K562 (cell line): ENCODE results near the gene PRKAR1B. TPM values are rescaled to one million over a fixed set of nuclear protein-coding genes. Genes with fewer than 3 reads are reported as not detected.

Source experiments
- ATAC-seq: fragments of 200-7000 bp; cut with Tn5 transposase; 3 replicates; pipeline ENCODE4 v1.9.1; 2020; ENCODE audit warnings: moderate library complexity
- BruUV-seq: library from RNA; stranded (reverse); fragments of 400-500 nt; replicated peaks from 2 replicates; lab custom pipeline; 2021; lab: Mats Ljungman, UMichigan
- CTCF ChIA-PET: fragments of 300-600 bp; formaldehyde crosslinking; extraction: SDS; loops from one replicate; lab custom pipeline; 2021; ENCODE audit warnings: low intra/inter-chr PET ratio; lab: Yijun Ruan, JAX
- POLR2A ChIA-PET: fragments of 300-600, 350-650 bp; sonication (Branson Sonifier 250); formaldehyde crosslinking; extraction: SDS; loops from one replicate; lab custom pipeline; 2021; ENCODE audit warnings: antibody characterized with exemption, inconsistent platforms; lab: Yijun Ruan, JAX
- DNase-seq, 4 experiments: peaks; one replicate each; pipeline versions ENCODE4 v3.0.0 to v3.0.0-alpha.2; 2011 to 2018; ENCODE audit warnings: low spot score in 3 of 4, mixed read lengths in 3 of 4; ENCODE audit errors: extremely low read depth in 1 of 4
- FAIRE-seq: peaks from 2 replicates; lab custom pipeline; 2011; peaks lifted over from hg19 to GRCh38; lab: Jason Lieb, UNC
- H2AFZ ChIP-seq: 2 replicates; pipeline ENCODE4 v1.6.0; 2011; ENCODE audit warnings: low read depth, low read length, control low read depth, inconsistent platforms
- H3K27ac ChIP-seq: fragments of 200-600 bp; 3 replicates; pipeline ENCODE4 v1.8.0; 2011; ENCODE audit warnings: low read depth, mild to moderate bottlenecking, control low read depth, inconsistent platforms, low read length, moderate library complexity, mixed read lengths; ENCODE audit errors: extremely low read depth
- H3K27me3 ChIP-seq, 2 experiments: fragments of 300-600 bp in 1 of 2; 2 replicates in 1 of 2; 3 replicates in 1 of 2; pipeline versions ENCODE4 v1.6.0 to v1.8.0; 2011; ENCODE audit warnings: inconsistent platforms in 2 of 2, low read length in 2 of 2, mild to moderate bottlenecking in 1 of 2, mixed read lengths in 1 of 2, moderate library complexity in 1 of 2; ENCODE audit not compliant: control insufficient read depth in 2 of 2, insufficient read depth in 2 of 2
- H3K36me3 ChIP-seq: fragments of 300-600 bp; 3 replicates; pipeline ENCODE4 v1.8.0; 2011; ENCODE audit warnings: mild to moderate bottlenecking, low read length, inconsistent platforms; ENCODE audit not compliant: control insufficient read depth, insufficient read depth
- H3K4me1 ChIP-seq, 2 experiments: fragments of 200-600 bp in 1 of 2; replicated peaks in 1 of 2; 2 replicates in 1 of 2; 3 replicates in 1 of 2; pipeline versions ENCODE4 v1.5.1 to v1.8.0; 2011; ENCODE audit warnings: inconsistent platforms in 2 of 2, low read length in 2 of 2, mild to moderate bottlenecking in 1 of 2, mixed read lengths in 1 of 2, moderate library complexity in 1 of 2; ENCODE audit not compliant: control insufficient read depth in 2 of 2, insufficient read depth in 2 of 2
- H3K4me2 ChIP-seq: 2 replicates; pipeline ENCODE4 v1.6.1; 2011; ENCODE audit warnings: low read length, control low read depth, inconsistent platforms, mixed read lengths; ENCODE audit not compliant: insufficient read depth
- H3K4me3 ChIP-seq: fragments of 200-600 bp; sonication (generic), shearing (Covaris generic); 2 replicates; pipeline ENCODE4 v1.5.1; 2016; ENCODE audit warnings: control low read depth, inconsistent platforms
- H3K79me2 ChIP-seq: fragments of 200-600 bp; 3 replicates; pipeline ENCODE4 v1.8.0; 2011; ENCODE audit warnings: low read length, inconsistent platforms; ENCODE audit not compliant: control insufficient read depth, insufficient read depth
- H3K9ac ChIP-seq, 2 experiments: 2 replicates each; pipeline versions ENCODE4 v1.6.0 to v1.6.1; 2011; ENCODE audit warnings: low read depth in 2 of 2, low read length in 2 of 2, control low read depth in 1 of 2, inconsistent platforms in 1 of 2, mild to moderate bottlenecking in 1 of 2, mixed read lengths in 1 of 2; ENCODE audit not compliant: insufficient read depth in 1 of 2
- H3K9me1 ChIP-seq: one replicate; pipeline ENCODE4 v1.6.0; 2011; ENCODE audit warnings: inconsistent platforms, mild to moderate bottlenecking, low read length, moderate library complexity; ENCODE audit not compliant: control insufficient read depth, insufficient read depth
- H3K9me3 ChIP-seq: replicated peaks from 2 replicates; pipeline ENCODE4 v1.5.1; 2011; ENCODE audit warnings: low read depth, low read length, inconsistent platforms; ENCODE audit not compliant: control insufficient read depth, insufficient read depth
- H4K20me1 ChIP-seq: replicated peaks from 2 replicates; pipeline ENCODE4 v1.6.1; 2011; ENCODE audit warnings: low read length, inconsistent platforms, mixed read lengths; ENCODE audit not compliant: control insufficient read depth, insufficient read depth
- ETV1 ChIP-seq: fragments of 450-650 bp; conservative IDR thresholded peaks from 2 replicates; pipeline ENCODE4 v1.6.1; 2016; ENCODE audit warnings: missing genetic modification characterization, control low read depth, low read depth, missing compliant biosample characterization
- RERE ChIP-seq: sonication (generic); formaldehyde crosslinking; IDR thresholded peaks from 2 replicates; pipeline ENCODE4 v1.8.0; 2023; ENCODE audit warnings: missing genetic modification reagents, mild to moderate bottlenecking, borderline replicate concordance
- STAT6 ChIP-seq: sonication (generic); formaldehyde crosslinking; IDR thresholded peaks from 2 replicates; pipeline ENCODE4 v1.8.1; 2023; ENCODE audit warnings: mild to moderate bottlenecking, missing genetic modification reagents
- WHSC1 ChIP-seq: IDR thresholded peaks from one replicate; pipeline ENCODE4 v1.6.1; 2012; ENCODE audit warnings: low read length, control low read depth, inconsistent platforms
- WGBS: fragments of 100-300 bp; shearing (Covaris generic); methylation state at CpG from one replicate; pipeline ENCODE4 v1.1.6; 2016; ENCODE audit warnings: low coverage, mixed read lengths; ENCODE audit not compliant: insufficient coverage; ENCODE audit errors: missing lambda C conversion rate; 5-methylcytosine and 5-hydroxymethylcytosine counted together
- in situ Hi-C: fragments of 300-500 bp; cut with MboI; formaldehyde crosslinking; loops from 4 replicates; pipeline ENCODE4 v1.15.0; 2018; ENCODE audit warnings: inconsistent platforms, mixed read lengths
- intact Hi-C: fragments of 100-400 bp; cut with micrococcal nuclease; formaldehyde crosslinking; loops from 2 replicates; pipeline ENCODE4 v1.14.2; 2022
- polyA plus RNA-seq, 8 experiments: library from polyadenylated mRNA; depleted of rRNA in 4 of 8; stranded (reverse) in 5 of 8; unstranded in 3 of 8; fragments of >200 nt; fragmentation: Nextera tagmentation in 2 of 8; fragmentation: Illumina TruSeq in 1 of 8; extraction: Ambion mirVana in 2 of 8; extraction: Trizol in 1 of 8; gene quantifications; 2 replicates each; pipeline versions ENCODE4 v1.2.1 to v1.2.3, GENCODE V29; 2011 to 2014; ENCODE audit warnings: inconsistent platforms in 1 of 8, missing spikeins in 1 of 8
- total RNA-seq, 7 experiments: library from RNA; depleted of rRNA in 6 of 7; stranded (reverse); fragments of >200 nt in 6 of 7; fragmentation: Illumina TruSeq in 2 of 7; extraction: Trizol in 2 of 7; gene quantifications; 2 replicates each; pipeline versions ENCODE4 v1.2.1 to v1.2.3, GENCODE V29; 2011 to 2021; ENCODE audit warnings: low replicate concordance in 1 of 7

The PRKAR1B gene
- total and polyA plus RNA-seq, 9 of the 15 experiments (the other 6 are each of a cell fraction or from before 2014, with no cell fraction given): 0.99 to 30.5 (median 12.7) TPM

- ChIA-PET CTCF (no interaction called here), POLR2A (no interaction called here)
- Histone ChIP-seq H3K36me3 (peaks cover 4% of the 10 kb centered on the region; the same call in 1 of the 3 replicates), H3K27me3 (no peaks in the 10 kb centered on the region), H3K4me1 (peaks cover 0 to 30% of the 10 kb centered on the region in 2 experiments; a peak in 1 of 5 replicates), H3K27ac (no peak overlapping the region), H3K79me2 (no peaks in the 10 kb centered on the region), H3K4me3 (no peak overlapping the region), H3K9me1 (peaks cover 4% of the 10 kb centered on the region), H2AFZ (no peak overlapping the region), H4K20me1 (no peaks in the 10 kb centered on the region), H3K9ac (peak overlapping the region in 1 of 2 experiments; percentile 58; a peak in 1 of 4 replicates), H3K4me2 (no peak overlapping the region), H3K9me3 (no peaks in the 10 kb centered on the region)
- no TSS peak for BruUV-seq
- TF ChIP-seq STAT6 (CRISPR knock-in tag) (no peak), WHSC1 (no peak), RERE (no peak), ETV1 (tag) (no peak)
- DNase-seq (no peak), FAIRE-seq (no peak), ATAC-seq (no peak)
- in situ Hi-C loops: no loop called here
- WGBS: 81% methylated on average over 23 of the region's 45 CpGs
- intact Hi-C loops: no loop called here
These were observed 154.4 kb downstream of the PRKAR1B start for GRCh38 chr7:572416-573268.
